ENCODE measurements around the gene EFHD1.

- TF ChIP-seq, protein P1, sequence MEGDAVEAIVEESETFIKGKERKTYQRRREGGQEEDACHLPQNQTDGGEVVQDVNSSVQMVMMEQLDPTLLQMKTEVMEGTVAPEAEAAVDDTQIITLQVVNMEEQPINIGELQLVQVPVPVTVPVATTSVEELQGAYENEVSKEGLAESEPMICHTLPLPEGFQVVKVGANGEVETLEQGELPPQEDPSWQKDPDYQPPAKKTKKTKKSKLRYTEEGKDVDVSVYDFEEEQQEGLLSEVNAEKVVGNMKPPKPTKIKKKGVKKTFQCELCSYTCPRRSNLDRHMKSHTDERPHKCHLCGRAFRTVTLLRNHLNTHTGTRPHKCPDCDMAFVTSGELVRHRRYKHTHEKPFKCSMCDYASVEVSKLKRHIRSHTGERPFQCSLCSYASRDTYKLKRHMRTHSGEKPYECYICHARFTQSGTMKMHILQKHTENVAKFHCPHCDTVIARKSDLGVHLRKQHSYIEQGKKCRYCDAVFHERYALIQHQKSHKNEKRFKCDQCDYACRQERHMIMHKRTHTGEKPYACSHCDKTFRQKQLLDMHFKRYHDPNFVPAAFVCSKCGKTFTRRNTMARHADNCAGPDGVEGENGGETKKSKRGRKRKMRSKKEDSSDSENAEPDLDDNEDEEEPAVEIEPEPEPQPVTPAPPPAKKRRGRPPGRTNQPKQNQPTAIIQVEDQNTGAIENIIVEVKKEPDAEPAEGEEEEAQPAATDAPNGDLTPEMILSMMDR (IDR thresholded peaks at IDR 0.05) = no peak
- no peak for TF ChIP-seq EP300 (IDR thresholded peaks at IDR 0.05; ENCODE audit: low read depth)
These were observed 12.2 kb upstream of the EFHD1 start for GRCh38 chr2:232621186-232621585.

All from transverse colon (tissue), 3 donors.